HUES48 (cell line): Measurements from ENCODE around the gene EMCN.
"Not testable (repeated sequence)": the region's sequence is repeated elsewhere in the genome, so short reads cannot be mapped to it uniquely, and the experiment has no call there.

Experiments used
- H3K27ac ChIP-seq: one replicate; pipeline ENCODE4 v1.7.0; 2013; ENCODE audit warnings: low read depth, low read length, inconsistent platforms
- H3K27me3 ChIP-seq: 2 replicates; pipeline ENCODE4 v1.6.1; 2013; ENCODE audit warnings: mild to moderate bottlenecking, low read length; ENCODE audit not compliant: control insufficient read depth, insufficient read depth
- H3K36me3 ChIP-seq: 2 replicates; pipeline ENCODE4 v1.6.1; 2013; ENCODE audit warnings: low read length; ENCODE audit not compliant: control insufficient read depth, insufficient read depth
- H3K4me1 ChIP-seq: 2 replicates; pipeline ENCODE4 v1.6.1; 2013; ENCODE audit warnings: mild to moderate bottlenecking, low read length; ENCODE audit not compliant: control insufficient read depth, insufficient read depth
- H3K4me3 ChIP-seq: 2 replicates; pipeline ENCODE4 v1.5.1; 2013; ENCODE audit warnings: mild to moderate bottlenecking, low read depth, low read length
- H3K9ac ChIP-seq: 2 replicates; pipeline ENCODE4 v1.6.1; 2013; ENCODE audit warnings: mild to moderate bottlenecking, low read depth, low read length, moderate library complexity
- H3K9me3 ChIP-seq: 2 replicates; pipeline ENCODE4 v1.6.1; 2013; ENCODE audit warnings: low read length; ENCODE audit not compliant: control insufficient read depth, insufficient read depth

The EMCN gene

DNA sequence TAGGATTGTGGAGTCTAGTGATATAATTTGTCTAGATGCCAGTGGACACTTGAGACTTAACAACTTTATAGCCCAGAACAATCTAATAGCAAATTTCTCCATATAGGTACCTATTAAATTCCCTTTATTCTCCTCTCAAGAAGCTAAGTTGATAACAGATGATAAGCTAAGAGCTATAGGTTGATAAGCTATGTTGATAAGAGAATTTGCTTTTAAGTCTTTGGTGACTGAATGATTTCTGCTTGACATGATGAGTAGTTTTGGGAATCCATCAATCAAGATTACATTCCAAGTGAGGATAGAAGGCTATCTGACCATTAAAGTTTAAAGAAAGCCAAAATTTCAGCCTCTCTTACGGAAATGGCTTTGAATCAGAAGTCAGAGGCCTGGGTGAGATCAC is 131.6 kb downstream of the EMCN start:
- H3K36me3 ChIP-seq = no peaks in the 10 kb centered on the region
- H3K9ac ChIP-seq = no peak overlapping the region
- H3K9me3 ChIP-seq = no peaks in the 10 kb centered on the region
- H3K4me1 ChIP-seq = no peaks in the 10 kb centered on the region
- no peak overlapping the region for H3K4me3 ChIP-seq
- no peaks in the 10 kb centered on the region for H3K27me3 ChIP-seq
- H3K27ac ChIP-seq = no peak overlapping the region

DNA sequence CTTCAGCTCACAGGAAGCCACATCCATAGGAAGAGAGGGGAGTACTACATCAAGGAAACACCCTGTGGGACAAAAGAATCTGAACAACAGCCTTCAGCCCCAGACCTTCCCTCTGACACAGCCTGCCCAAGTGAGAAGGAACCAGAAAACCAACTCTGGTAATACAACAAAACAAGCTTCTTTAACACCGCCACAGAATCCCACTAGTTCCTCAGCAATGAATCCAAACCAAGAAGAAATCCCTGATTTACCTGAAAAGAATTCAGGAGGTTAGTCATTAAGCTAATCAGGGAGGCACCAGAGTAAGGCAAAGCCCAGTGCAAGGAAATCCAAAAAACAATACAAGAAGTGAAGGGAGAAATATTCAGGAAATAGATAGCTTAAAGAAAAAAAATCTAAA is 137.4 kb downstream of the EMCN start:
- not testable (repeated sequence) for H3K4me1 ChIP-seq, H3K27ac ChIP-seq, H3K36me3 ChIP-seq, H3K9me3 ChIP-seq, H3K27me3 ChIP-seq, H3K9ac ChIP-seq, H3K4me3 ChIP-seq

DNA sequence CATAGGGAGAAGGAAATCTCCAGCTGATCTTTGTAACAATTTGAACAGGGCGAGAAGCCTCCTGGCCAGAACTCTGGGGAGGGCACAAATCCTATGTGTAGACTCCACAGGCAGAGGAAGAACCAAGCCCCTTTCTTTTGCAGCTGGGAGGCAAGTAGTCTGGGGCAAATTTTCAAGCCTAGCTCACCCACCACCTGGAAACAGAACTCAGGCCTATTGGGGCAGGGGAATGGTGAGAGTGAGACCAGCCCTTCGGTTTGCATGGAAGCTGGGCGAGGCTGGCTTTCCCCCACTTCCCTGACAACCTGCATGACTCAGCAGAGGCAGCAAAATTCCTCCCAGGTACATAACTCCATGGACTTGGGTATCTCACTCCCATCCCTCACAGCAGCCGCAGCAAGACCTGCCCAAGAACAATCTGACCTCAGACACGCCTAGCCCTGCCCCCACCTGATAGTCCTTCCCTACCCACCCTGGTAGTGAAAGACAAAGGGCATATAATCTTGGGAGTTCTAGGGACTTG is 138.2 kb downstream of the EMCN start:
- no peaks in the 10 kb centered on the region for H3K36me3 ChIP-seq
- no peaks in the 10 kb centered on the region for H3K9me3 ChIP-seq
- no peak overlapping the region for H3K4me3 ChIP-seq
- no peak overlapping the region for H3K27ac ChIP-seq
- H3K9ac ChIP-seq = no peak overlapping the region
- no peaks in the 10 kb centered on the region for H3K4me1 ChIP-seq
- no peaks in the 10 kb centered on the region for H3K27me3 ChIP-seq

DNA sequence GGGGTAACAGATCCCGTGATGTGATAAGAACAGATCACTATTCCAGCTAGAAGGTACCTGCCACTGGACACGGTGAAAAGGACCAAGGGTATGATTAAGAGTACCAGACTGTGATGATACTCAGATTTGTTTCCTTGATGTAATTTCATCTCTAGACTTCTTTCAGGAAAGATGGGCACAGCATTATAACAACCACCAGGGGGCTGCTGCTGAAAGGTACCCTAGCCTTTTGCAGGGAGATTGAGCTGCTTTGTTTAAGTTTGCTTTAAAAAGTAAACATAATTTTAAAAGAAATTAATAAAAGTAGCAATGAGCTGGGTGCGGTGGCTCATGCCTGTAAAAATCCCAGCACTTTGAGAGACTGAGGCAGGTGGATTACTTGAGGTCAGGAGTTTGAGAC is 145.4 kb downstream of the EMCN start:
- no peaks in the 10 kb centered on the region for H3K36me3 ChIP-seq
- H3K9me3 ChIP-seq = no peaks in the 10 kb centered on the region
- H3K27ac ChIP-seq = no peak overlapping the region
- no peak overlapping the region for H3K4me3 ChIP-seq
- no peaks in the 10 kb centered on the region for H3K27me3 ChIP-seq
- no peak overlapping the region for H3K9ac ChIP-seq
- no peaks in the 10 kb centered on the region for H3K4me1 ChIP-seq

DNA sequence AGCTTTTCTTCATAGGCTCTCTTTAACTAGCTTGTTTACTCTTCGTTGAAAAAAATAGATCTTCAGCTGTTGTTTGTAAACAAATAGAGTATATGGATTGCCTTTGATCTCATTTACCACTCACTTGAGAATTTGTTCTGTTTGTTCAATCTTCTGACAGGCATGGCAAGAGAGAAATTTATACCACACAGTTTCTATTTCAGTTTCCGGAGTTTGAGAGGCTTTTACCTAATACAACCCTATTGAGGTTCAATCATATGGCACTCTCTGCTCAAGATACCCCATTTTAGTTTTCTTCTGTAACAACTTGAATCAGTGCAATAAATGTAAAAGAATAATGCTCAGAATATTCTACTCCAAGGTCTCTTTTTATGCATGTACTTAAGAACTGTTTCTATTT is 148.0 kb downstream of the EMCN start:
- Histone ChIP-seq H3K4me3 (no peak overlapping the region), H3K4me1 (peaks cover 3% of the 10 kb centered on the region; the same call in 1 of the 2 replicates), H3K27me3 (no peaks in the 10 kb centered on the region), H3K27ac (no peak overlapping the region), H3K9me3 (no peaks in the 10 kb centered on the region), H3K36me3 (no peaks in the 10 kb centered on the region), H3K9ac (no peak overlapping the region)

DNA sequence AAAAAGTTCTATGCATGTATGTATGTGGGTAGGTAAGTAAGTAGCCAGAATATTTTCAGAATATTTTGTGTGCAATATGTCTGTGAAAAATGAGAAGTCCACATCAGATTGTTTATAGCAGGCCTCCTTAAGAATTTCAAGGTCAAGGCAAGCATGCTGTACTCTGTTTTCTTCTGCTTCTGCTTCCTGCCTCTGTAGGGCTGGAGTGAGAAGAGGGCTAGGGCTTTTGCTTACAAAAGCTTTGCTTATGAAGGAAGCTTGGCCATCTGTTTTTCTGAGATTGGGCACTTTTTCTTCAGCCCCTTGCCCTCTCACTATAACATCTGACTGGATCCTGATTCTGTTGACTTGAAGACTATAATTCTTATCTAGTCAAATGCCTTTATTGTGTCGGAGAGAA is 150.4 kb downstream of the EMCN start:
- Histone ChIP-seq H3K27ac (no peak overlapping the region), H3K4me1 (peaks cover 3% of the 10 kb centered on the region; the same call in 1 of the 2 replicates), H3K27me3 (no peaks in the 10 kb centered on the region)

DNA sequence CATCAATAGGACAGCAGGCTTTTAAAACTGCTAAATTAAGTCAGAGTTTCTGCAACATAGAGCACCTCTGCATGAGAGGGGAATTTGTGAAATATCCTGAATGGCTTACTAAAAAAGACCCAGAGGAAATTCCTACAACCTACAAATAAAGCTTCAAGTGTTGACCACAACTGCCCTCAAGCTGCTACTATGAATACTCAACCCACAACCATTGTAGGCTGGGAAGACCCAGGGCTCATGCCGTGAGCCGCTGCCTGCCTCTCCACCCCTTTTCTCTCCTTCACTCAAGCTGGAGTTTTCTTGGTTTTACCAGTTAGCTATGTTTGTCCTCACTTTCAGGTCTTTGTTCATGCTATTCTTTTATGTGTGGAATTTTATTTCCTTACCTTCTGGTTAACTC is 151.6 kb downstream of the EMCN start:
- Histone ChIP-seq H3K9me3 (no peaks in the 10 kb centered on the region), H3K4me1 (peaks cover 3% of the 10 kb centered on the region; the same call in 1 of the 2 replicates), H3K27ac (no peak overlapping the region), H3K9ac (no peak overlapping the region), H3K4me3 (no peak overlapping the region), H3K27me3 (no peaks in the 10 kb centered on the region), H3K36me3 (no peaks in the 10 kb centered on the region)

More for the DNA sequence above, 150.4 kb downstream of the EMCN start:
- no peaks in the 10 kb centered on the region for H3K36me3 ChIP-seq
- no peak overlapping the region for H3K4me3 ChIP-seq
- H3K9me3 ChIP-seq = no peaks in the 10 kb centered on the region
- no peak overlapping the region for H3K9ac ChIP-seq

DNA sequence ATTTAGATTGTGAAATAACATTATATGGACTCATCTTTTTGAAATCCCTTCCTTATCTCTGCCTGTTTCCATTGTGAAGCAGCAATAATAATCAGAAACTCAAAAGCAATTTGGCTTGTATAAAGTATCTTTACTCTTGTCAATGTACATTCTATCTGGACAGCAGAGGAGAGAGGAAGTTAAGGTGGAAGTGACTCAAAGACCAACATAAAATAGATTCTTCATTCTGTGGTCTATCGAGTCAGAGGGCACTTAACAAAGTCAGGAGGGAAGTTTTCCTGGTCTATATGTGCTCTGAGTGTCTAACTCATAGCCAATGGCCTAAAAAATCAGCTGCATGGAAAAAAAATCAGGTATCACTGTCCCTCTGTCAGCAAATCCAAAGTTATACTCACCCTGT is 155.5 kb downstream of the EMCN start:
- H3K27me3 ChIP-seq = no peaks in the 10 kb centered on the region
- no peak overlapping the region for H3K4me3 ChIP-seq
- 0 out of 2 replicates have a peak, but pooled peaks cover 5% of the 10 kb centered on the region for H3K9me3 ChIP-seq
- H3K36me3 ChIP-seq = no peaks in the 10 kb centered on the region
- H3K9ac ChIP-seq = no peak overlapping the region
- peaks cover 3% of the 10 kb centered on the region; the same call in 1 of the 2 replicates for H3K4me1 ChIP-seq
- H3K27ac ChIP-seq = no peak overlapping the region

DNA sequence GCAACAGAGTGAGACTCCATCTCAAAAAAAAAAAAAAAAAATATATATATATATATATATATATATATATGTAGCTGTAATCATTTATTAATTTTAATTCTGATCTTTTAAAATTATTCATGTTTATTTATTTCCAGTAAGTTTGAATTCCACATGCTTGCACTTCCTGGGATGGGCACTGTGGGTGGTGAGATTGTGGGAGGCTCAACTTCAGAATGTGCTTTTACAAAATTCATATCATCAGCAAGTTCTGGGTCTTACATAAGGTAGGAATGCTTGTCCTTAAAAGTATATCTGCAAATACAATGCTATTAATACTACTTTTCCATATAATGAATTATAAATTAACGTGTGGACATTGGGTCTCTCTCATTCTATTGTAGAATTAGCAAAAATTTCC is 156.5 kb downstream of the EMCN start:
- H3K9me3 ChIP-seq = 0 out of 2 replicates have a peak, but pooled peaks cover 5% of the 10 kb centered on the region
- H3K4me3 ChIP-seq = no peak overlapping the region
- no peaks in the 10 kb centered on the region for H3K27me3 ChIP-seq
- H3K27ac ChIP-seq = no peak overlapping the region
- H3K4me1 ChIP-seq = peaks cover 3% of the 10 kb centered on the region; the same call in 1 of the 2 replicates
- no peak overlapping the region for H3K9ac ChIP-seq
- no peaks in the 10 kb centered on the region for H3K36me3 ChIP-seq

DNA sequence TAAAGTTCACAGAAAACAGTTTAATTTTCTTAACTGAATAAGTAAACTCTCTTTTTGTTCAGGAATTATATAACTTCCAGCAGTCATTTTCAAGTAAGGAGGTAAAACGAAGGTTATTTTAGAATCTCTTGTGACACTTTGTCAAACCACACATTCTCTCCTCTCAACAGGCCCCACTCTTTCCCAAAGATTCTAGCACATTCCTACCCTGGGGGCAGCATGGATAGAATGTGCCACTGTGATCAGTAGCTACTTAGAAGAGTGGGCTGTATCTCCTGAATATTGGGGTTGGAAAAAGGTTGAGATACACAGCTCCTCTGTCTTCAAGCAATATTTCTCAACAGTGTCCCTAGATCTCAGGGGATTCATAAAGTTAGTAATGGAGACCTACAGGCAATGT is 157.6 kb downstream of the EMCN start:
- Histone ChIP-seq H3K36me3 (no peaks in the 10 kb centered on the region), H3K4me3 (no peak overlapping the region), H3K9me3 (0 out of 2 replicates have a peak, but pooled peaks cover 5% of the 10 kb centered on the region), H3K27ac (no peak overlapping the region), H3K9ac (no peak overlapping the region), H3K27me3 (no peaks in the 10 kb centered on the region), H3K4me1 (no peaks in the 10 kb centered on the region)

DNA sequence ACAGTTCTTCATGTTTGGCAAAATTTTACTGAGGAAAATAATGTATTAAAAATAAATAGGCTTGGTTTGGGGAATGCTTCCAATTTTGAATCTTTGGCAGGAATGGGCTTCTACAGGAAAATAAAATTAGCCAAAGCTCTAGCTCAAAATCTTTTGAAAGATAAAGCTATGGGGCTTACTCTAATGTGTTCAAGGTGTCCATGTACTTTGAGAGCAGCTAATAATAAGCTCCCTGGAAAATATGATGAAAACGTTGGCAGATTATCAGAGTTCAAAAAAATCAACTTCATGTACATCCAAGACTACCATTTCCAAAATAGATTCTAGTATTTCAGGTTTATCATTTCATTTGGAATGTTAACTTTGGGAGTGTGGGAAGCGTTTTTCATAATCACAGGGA is 158.4 kb downstream of the EMCN start:
- H3K36me3 ChIP-seq = no peaks in the 10 kb centered on the region
- 0 out of 2 replicates have a peak, but pooled peaks cover 5% of the 10 kb centered on the region for H3K9me3 ChIP-seq
- H3K4me3 ChIP-seq = no peak overlapping the region
- no peaks in the 10 kb centered on the region for H3K27me3 ChIP-seq
- no peak overlapping the region for H3K27ac ChIP-seq
- no peak overlapping the region for H3K9ac ChIP-seq
- H3K4me1 ChIP-seq = no peaks in the 10 kb centered on the region
